ENCODE measurements around the gene DUSP22.

Gene DUSP22

DNA sequence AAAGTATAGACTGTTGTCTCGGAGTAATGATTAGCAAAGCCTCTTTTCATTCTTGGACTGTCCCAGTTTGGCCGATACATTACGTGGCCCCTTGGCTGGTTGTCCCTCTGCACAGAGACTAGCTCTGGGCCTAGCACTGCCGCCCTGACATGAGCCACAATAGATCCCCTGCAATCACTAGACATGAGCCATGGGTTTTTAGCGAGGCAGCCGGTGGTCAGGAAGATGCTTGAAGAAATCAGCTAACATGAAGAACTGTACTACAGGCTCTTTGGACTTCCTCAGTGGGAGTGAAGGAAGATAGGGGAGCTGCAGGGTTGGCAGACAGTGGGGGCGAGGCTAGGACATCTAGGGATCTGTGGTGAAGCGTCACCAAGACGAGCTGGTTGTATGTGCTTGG lies 11.0 kb downstream of the DUSP22 start:
- TF ChIP-seq, protein P1, sequence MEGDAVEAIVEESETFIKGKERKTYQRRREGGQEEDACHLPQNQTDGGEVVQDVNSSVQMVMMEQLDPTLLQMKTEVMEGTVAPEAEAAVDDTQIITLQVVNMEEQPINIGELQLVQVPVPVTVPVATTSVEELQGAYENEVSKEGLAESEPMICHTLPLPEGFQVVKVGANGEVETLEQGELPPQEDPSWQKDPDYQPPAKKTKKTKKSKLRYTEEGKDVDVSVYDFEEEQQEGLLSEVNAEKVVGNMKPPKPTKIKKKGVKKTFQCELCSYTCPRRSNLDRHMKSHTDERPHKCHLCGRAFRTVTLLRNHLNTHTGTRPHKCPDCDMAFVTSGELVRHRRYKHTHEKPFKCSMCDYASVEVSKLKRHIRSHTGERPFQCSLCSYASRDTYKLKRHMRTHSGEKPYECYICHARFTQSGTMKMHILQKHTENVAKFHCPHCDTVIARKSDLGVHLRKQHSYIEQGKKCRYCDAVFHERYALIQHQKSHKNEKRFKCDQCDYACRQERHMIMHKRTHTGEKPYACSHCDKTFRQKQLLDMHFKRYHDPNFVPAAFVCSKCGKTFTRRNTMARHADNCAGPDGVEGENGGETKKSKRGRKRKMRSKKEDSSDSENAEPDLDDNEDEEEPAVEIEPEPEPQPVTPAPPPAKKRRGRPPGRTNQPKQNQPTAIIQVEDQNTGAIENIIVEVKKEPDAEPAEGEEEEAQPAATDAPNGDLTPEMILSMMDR (IDR thresholded peaks at IDR 0.05; ENCODE audit: insufficient read depth, low read length, missing control alignments) = no peak
- no peak overlapping the region for H3K4me3 ChIP-seq (ENCODE audit: low read depth, low read length)
- DNase-seq (ENCODE audit: low read depth, low spot score) = no peak
- POLR2A ChIA-PET = no interaction called here
- CTCF ChIA-PET = no interaction called here

DNA sequence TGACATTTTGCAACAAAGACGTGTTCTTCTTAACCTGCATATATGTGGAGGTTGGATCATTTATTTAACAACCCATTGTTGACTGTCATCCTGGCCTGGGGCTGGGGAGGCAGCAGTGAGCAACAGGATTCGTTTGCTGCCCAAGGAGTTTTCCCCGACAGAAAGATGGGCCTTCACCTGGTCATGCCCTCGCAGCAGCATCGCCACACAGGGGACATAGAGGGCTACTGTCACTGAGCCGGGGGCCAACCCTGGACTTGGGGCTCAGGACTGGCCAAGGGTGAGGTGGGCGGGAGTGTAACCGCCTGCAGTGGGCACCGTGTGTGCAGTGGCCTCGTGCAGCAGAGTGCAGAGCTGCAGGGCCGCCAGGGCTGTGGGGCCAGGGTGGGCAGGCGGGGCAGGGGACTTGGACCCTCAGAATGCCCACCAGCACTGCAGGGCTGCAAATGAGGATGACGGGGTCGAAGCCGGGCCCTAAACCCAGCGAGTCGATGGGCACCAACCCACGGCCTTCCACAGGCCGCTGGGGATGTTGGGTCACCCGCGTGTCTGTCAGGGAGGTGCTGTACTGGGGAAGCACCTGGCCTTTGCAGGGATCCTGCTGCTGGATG lies 11.8 kb downstream of the DUSP22 start:
- CTCF ChIA-PET = no interaction called here
- H3K4me3 ChIP-seq (ENCODE audit: low read depth, low read length) = no peak overlapping the region
- TF ChIP-seq, protein P1 (IDR thresholded peaks at IDR 0.05; ENCODE audit: insufficient read depth, low read length, missing control alignments) = no peak
- POLR2A ChIA-PET = no interaction called here
- DNase-seq (ENCODE audit: low read depth, low spot score) = no peak

DNA sequence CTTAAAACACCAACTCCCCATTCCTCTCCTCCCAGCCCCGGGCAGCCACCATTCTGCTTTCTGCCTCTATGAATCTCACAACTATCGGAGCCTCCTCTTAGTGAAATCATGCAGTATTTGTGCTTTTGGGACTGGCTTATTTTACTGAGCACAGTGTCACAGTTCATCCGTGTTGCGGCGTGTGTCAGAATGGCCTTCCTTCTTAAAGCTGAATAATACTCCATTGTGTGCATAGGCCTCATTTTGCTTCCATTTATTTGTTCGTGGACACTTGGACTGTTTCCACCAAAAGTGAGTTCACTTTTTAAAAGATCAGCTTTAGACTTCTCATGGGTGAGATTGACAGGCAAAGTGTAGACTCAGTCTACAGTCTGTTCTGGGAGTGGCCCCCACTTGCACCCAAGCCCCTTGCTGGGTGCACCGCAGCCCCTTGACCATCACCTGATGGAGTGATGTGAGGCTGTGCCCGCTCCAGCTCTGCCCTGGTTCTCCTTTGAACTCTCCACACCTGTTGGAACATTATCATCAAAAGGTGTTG lies 12.6 kb downstream of the DUSP22 start:
- no peak overlapping the region for H3K4me3 ChIP-seq (ENCODE audit: low read depth, low read length)
- DNase-seq (ENCODE audit: low read depth, low spot score) = no peak
- ChIA-PET POLR2A (no interaction called here), CTCF (no interaction called here)
- TF ChIP-seq, protein P1 (IDR thresholded peaks at IDR 0.05; ENCODE audit: insufficient read depth, low read length, missing control alignments) = no peak

- no peak overlapping the region for H3K4me3 ChIP-seq (ENCODE audit: low read depth, low read length)
- ChIA-PET POLR2A (interaction anchor here (0.9 kb wide), 1 partner anchor 13 kb away, joined by 3 read pairs; the partner anchor contains the start of gene DUSP22), CTCF (no interaction called here)
- TF ChIP-seq, protein P1 (IDR thresholded peaks at IDR 0.05; ENCODE audit: insufficient read depth, low read length, missing control alignments) = no peak
- DNase-seq (ENCODE audit: low read depth, low spot score) = no peak
Measured at GRCh38 chr6:305371-306206, 13.3 kb downstream of the DUSP22 start.

DNA sequence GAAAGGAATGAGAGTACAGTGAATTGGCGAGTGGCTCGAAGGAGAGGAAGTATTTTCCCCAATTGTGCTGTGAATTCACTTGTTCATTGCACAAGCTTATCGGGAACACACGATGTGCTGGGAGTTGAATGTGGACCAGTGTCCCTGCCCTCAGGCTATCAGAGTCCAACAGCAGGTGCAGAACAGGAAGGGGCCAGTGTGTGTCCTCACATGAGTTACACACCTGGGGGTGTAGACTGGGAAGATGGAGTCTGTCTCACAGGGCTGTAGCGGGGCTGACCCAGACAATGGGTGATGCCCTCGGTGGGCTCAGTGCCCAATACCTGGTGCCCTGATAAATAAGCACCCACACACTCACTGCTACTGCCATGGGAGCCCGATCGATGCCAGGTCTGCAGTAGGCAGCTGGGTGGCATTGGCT lies 14.4 kb downstream of the DUSP22 start:
- DNase-seq (ENCODE audit: low read depth, low spot score) = no peak
- no peak overlapping the region for H3K4me3 ChIP-seq (ENCODE audit: low read depth, low read length)
- TF ChIP-seq, protein P1 (IDR thresholded peaks at IDR 0.05; ENCODE audit: insufficient read depth, low read length, missing control alignments) = no peak
- ChIA-PET POLR2A (interaction anchor here (0.9 kb wide), 1 partner anchor 14 kb away, joined by 3 read pairs; the partner anchor contains the start of gene DUSP22), CTCF (no interaction called here)

All from AG04449 (cell line).